Measurements from ENCODE around the gene OPCML. TPM values are rescaled to one million over a fixed set of nuclear protein-coding genes. Genes with fewer than 3 reads are reported as not detected.

Gene OPCML
- total RNA-seq, 1 donor from 2014 or later = 1.2 TPM

GRCh38 chr11:132862933-132863332, 669.4 kb downstream of the OPCML start:
- H3K27me3 Mint-ChIP-seq (ENCODE audit: low read depth) = no peaks in the 10 kb centered on the region
- no peak overlapping the region for H3K4me3 Mint-ChIP-seq
- H3K27ac Mint-ChIP-seq (ENCODE audit: unreplicated experiment) = no peak overlapping the region
- H3K4me1 Mint-ChIP-seq = peaks cover 24% of the 10 kb centered on the region
- no peaks in the 10 kb centered on the region for H3K9me3 Mint-ChIP-seq
- no peak for DNase-seq (ENCODE audit: low read depth, low spot score)
- no peaks in the 10 kb centered on the region for H3K36me3 Mint-ChIP-seq (ENCODE audit: low read depth)
- TF ChIP-seq, protein P1, sequence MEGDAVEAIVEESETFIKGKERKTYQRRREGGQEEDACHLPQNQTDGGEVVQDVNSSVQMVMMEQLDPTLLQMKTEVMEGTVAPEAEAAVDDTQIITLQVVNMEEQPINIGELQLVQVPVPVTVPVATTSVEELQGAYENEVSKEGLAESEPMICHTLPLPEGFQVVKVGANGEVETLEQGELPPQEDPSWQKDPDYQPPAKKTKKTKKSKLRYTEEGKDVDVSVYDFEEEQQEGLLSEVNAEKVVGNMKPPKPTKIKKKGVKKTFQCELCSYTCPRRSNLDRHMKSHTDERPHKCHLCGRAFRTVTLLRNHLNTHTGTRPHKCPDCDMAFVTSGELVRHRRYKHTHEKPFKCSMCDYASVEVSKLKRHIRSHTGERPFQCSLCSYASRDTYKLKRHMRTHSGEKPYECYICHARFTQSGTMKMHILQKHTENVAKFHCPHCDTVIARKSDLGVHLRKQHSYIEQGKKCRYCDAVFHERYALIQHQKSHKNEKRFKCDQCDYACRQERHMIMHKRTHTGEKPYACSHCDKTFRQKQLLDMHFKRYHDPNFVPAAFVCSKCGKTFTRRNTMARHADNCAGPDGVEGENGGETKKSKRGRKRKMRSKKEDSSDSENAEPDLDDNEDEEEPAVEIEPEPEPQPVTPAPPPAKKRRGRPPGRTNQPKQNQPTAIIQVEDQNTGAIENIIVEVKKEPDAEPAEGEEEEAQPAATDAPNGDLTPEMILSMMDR (conservative IDR thresholded peaks at IDR 0.05) = no peak

DNA sequence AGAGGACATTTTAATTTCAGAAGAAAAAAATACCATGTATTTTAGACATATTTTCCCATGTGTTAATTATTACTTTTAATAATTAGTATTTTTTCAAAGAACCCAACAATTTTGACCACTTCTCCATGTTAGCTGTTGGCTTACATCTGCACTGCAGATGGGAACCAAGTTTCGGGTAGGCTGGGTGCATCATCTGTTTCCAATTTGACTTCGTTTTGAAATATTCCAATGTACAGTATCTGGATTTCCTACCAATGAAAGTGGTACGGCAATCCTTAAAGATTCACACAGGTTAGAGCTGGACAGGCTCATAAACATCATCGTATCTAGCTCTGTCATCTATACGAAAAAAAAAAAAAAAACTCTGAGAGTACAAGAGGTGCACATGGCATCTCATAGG, 670.2 kb downstream of the OPCML start:
- no peak overlapping the region for H3K27ac Mint-ChIP-seq (ENCODE audit: unreplicated experiment)
- no peaks in the 10 kb centered on the region for H3K27me3 Mint-ChIP-seq (ENCODE audit: low read depth)
- DNase-seq (ENCODE audit: low read depth, low spot score) = no peak
- TF ChIP-seq, protein P1 (conservative IDR thresholded peaks at IDR 0.05) = no peak
- no peaks in the 10 kb centered on the region for H3K9me3 Mint-ChIP-seq
- peaks cover 20% of the 10 kb centered on the region for H3K4me1 Mint-ChIP-seq
- no peaks in the 10 kb centered on the region for H3K36me3 Mint-ChIP-seq (ENCODE audit: low read depth)
- no peak overlapping the region for H3K4me3 Mint-ChIP-seq

DNA sequence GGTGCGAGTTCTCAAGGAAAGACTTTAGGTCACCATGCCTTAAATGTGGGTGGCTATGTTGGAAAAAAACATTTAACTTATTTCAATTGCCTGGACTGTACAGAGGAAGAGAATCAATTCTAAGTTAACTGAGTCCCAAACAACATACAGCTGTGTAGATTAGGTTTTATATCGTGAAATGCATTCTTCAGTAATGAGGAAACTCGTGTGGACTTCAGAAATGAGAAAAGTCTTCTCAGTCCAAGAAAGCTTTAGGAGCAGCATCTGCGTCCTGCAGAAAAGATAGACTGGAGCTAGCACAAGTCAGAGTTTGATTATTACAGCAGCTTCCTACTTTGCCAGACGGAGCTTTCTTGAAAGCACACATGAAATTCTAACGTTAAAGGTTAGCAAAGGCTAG, 673.0 kb downstream of the OPCML start:
- H3K27ac Mint-ChIP-seq (ENCODE audit: unreplicated experiment) = no peak overlapping the region
- no peak overlapping the region for H3K4me3 Mint-ChIP-seq
- H3K27me3 Mint-ChIP-seq (ENCODE audit: low read depth) = no peaks in the 10 kb centered on the region
- H3K4me1 Mint-ChIP-seq = peaks cover 9% of the 10 kb centered on the region
- peaks cover 2% of the 10 kb centered on the region for H3K9me3 Mint-ChIP-seq
- H3K36me3 Mint-ChIP-seq (ENCODE audit: low read depth) = no peaks in the 10 kb centered on the region
- no peak for DNase-seq (ENCODE audit: low read depth, low spot score)
- TF ChIP-seq, protein P1 (conservative IDR thresholded peaks at IDR 0.05) = no peak

DNA sequence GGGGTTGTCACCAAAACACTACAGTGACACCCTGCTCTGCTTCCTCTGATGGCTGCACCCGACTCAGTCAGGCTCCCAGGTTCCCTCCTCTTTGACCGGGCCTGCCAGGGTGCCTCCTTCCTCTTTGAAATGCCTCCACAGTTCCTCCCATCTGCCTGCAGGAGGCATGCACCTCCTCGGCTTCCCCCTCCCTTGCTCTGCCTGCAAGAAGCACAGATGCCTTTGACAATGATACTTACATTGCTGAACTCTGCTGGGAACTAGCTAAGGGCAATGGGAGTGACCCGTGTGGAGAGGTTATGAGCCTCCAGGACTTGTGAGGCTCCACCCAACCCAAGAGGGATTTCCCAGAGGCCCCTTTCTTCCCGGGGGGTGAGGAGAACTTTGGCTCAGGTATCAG, 674.1 kb downstream of the OPCML start:
- Mint-ChIP-seq H3K4me1 (peaks cover 9% of the 10 kb centered on the region), H3K36me3 (ENCODE audit: low read depth) (no peaks in the 10 kb centered on the region), H3K4me3 (no peak overlapping the region), H3K9me3 (peaks cover 2% of the 10 kb centered on the region), H3K27ac (ENCODE audit: unreplicated experiment) (no peak overlapping the region), H3K27me3 (ENCODE audit: low read depth) (no peaks in the 10 kb centered on the region)
- DNase-seq (ENCODE audit: low read depth, low spot score) = peak; percentile 14
- TF ChIP-seq, protein P1 (conservative IDR thresholded peaks at IDR 0.05) = peak; percentile 43

DNA sequence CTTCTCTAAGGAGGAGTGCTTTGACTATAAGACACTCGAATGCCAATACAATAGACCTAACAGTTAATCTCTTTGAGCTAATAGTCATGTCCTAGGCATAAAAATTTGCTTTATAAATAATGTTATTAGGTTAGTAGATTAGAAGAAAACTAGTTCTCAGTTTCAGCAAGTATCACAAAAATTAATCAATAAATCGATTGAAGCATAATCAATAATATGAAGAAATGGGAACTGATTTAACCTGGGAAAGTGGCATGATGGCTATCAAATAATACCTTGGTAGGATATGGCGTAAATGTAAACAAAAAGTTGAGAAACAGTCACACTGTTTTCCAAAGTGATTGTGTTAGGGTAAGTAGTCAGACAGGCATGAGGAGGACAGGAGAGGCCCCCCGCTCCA, 676.3 kb downstream of the OPCML start:
- Mint-ChIP-seq H3K27me3 (ENCODE audit: low read depth) (no peaks in the 10 kb centered on the region), H3K9me3 (peaks cover 2% of the 10 kb centered on the region), H3K4me3 (no peak overlapping the region), H3K4me1 (peaks cover 9% of the 10 kb centered on the region), H3K36me3 (ENCODE audit: low read depth) (no peaks in the 10 kb centered on the region), H3K27ac (ENCODE audit: unreplicated experiment) (no peak overlapping the region)
- no peak for DNase-seq (ENCODE audit: low read depth, low spot score)
- TF ChIP-seq, protein P1 (conservative IDR thresholded peaks at IDR 0.05) = no peak

- H3K9me3 Mint-ChIP-seq = peaks cover 2% of the 10 kb centered on the region
- TF ChIP-seq, protein P1 (conservative IDR thresholded peaks at IDR 0.05) = no peak
Observed at GRCh38 chr11:132855516-132855915, 676.8 kb downstream of the OPCML start.

More at GRCh38 chr11:132855516-132855915, 676.8 kb downstream of the OPCML start:
- Mint-ChIP-seq H3K4me1 (peaks cover 9% of the 10 kb centered on the region), H3K27ac (ENCODE audit: unreplicated experiment) (no peak overlapping the region), H3K27me3 (ENCODE audit: low read depth) (no peaks in the 10 kb centered on the region), H3K4me3 (no peak overlapping the region), H3K36me3 (ENCODE audit: low read depth) (no peaks in the 10 kb centered on the region)
- DNase-seq (ENCODE audit: low read depth, low spot score) = no peak

Data from neural crest cell (in vitro differentiated cells).